B cell (primary cell): ENCODE measurements around the gene PTPRM.

Experiments
- CTCF ChIP-seq: fragments of 200-600 bp; IDR thresholded peaks from one replicate; pipeline ENCODE4 v1.8.0; 2022; ENCODE audit warnings: antibody characterized with exemption, mild to moderate bottlenecking
- EZH2 ChIP-seq: IDR thresholded peaks from 2 replicates; pipeline ENCODE4 v1.6.1; 2012; ENCODE audit warnings: borderline replicate concordance, low read depth, mild to moderate bottlenecking, moderate library complexity, low read length; ENCODE audit not compliant: insufficient read depth, poor library complexity, severe bottlenecking

GRCh38 chr18:7561909-7562460, 5.1 kb upstream of the PTPRM start:
- no peak for TF ChIP-seq EZH2
- no peak for TF ChIP-seq CTCF
